ENCODE results near the gene SELENOO. TPM values are rescaled to one million over a fixed set of nuclear protein-coding genes. Genes with fewer than 3 reads are reported as not detected.

Gene SELENOO
- total RNA-seq, 1 experiment from 2014 or later: 41.3 TPM

DNA sequence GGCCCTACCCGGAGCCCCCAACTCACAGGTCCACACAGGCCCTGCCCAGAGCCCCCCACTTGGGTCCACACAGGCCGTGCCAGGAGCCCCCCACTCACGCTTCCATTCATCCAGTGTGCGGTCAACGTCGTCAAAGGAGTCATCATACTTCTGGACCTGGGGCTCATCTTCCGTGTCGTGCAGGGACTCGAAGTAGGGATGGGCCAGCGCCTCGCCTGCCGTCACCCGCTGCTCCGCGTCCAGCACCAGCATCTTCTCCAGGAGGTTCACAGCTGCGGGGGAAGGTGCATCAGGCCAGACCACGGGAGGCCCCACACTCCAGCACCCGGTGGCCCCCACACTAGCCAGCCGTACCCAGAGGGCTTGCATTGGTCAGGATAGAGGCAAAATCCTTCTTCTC lies 54.3 kb downstream of the SELENOO start:
- intact Hi-C loops (cut with micrococcal nuclease; ENCODE audit: unreplicated experiment): no loop called here
- BruUV-seq (replicated peaks): no TSS peak
- CTCF ChIA-PET: no interaction called here

DNA sequence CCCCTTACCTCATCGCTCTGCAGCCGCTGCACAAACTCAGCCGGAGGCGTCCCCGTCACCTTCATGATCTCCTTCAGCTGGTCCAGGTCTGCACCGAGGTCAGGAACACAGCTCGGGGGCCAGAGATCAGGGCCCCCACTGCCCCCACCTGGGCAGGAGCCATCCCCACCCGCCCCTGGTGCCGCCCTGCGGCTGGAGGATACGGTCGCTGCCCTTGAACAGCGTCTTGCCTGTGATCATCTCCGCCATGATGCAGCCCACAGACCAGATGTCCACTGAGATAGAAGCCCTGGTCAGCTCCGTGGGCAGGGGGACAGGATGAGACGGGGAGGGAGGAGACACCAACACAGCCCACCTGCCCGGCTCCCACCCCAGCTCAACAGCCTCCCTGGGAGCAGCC lies 54.8 kb downstream of the SELENOO start:
- no peaks in the 10 kb centered on the region for H3K36me3 ChIP-seq (ENCODE audit: insufficient read depth, low read length, poor library complexity, severe bottlenecking)
- no peaks in the 10 kb centered on the region for H3K9me3 ChIP-seq (ENCODE audit: low read depth, low read length, poor library complexity, severe bottlenecking)
- TF ChIP-seq EZH2 (IDR thresholded peaks at IDR 0.05; ENCODE audit: borderline replicate concordance, low read depth, low read length, poor library complexity, severe bottlenecking) (no peak), CTCF (conservative IDR thresholded peaks at IDR 0.05; ENCODE audit: low read depth, low read length) (no peak)
- H3K27me3 ChIP-seq (replicated peaks; ENCODE audit: insufficient read depth, low read depth, low read length, poor library complexity): no peaks in the 10 kb centered on the region
- peaks cover 6% of the 10 kb centered on the region for H3K4me1 ChIP-seq (ENCODE audit: insufficient read depth, low read length, poor library complexity, severe bottlenecking)
- BruUV-seq (replicated peaks): no TSS peak
- CTCF ChIA-PET: interaction anchor here (0.5 kb wide), 1 partner anchor 16 kb away, joined by 3 read pairs; no protein-coding TSS in a partner anchor
- intact Hi-C loops (cut with micrococcal nuclease; ENCODE audit: unreplicated experiment): no loop called here
- POLR2A ChIA-PET (ENCODE audit: low non-redundant PET): no interaction called here
- no peak for DNase-seq (ENCODE audit: low spot score)
- no peak overlapping the region for H3K4me3 ChIP-seq (ENCODE audit: low read depth, low read length, poor library complexity, severe bottlenecking)
- H3K27ac ChIP-seq (ENCODE audit: low read depth, low read length, poor library complexity, severe bottlenecking): no peak overlapping the region

More for the DNA sequence above, 54.3 kb downstream of the SELENOO start:
- Histone ChIP-seq H3K4me1 (ENCODE audit: insufficient read depth, low read length, poor library complexity, severe bottlenecking) (peaks cover 7% of the 10 kb centered on the region), H3K4me3 (ENCODE audit: low read depth, low read length, poor library complexity, severe bottlenecking) (no peak overlapping the region), H3K27me3 (replicated peaks; ENCODE audit: insufficient read depth, low read depth, low read length, poor library complexity) (no peaks in the 10 kb centered on the region), H3K27ac (ENCODE audit: low read depth, low read length, poor library complexity, severe bottlenecking) (no peak overlapping the region), H3K36me3 (ENCODE audit: insufficient read depth, low read length, poor library complexity, severe bottlenecking) (no peaks in the 10 kb centered on the region), H3K9me3 (ENCODE audit: low read depth, low read length, poor library complexity, severe bottlenecking) (no peaks in the 10 kb centered on the region)
- POLR2A ChIA-PET (ENCODE audit: low non-redundant PET): no interaction called here
- DNase-seq (ENCODE audit: low spot score): no peak
- TF ChIP-seq EZH2 (IDR thresholded peaks at IDR 0.05; ENCODE audit: borderline replicate concordance, low read depth, low read length, poor library complexity, severe bottlenecking): no peak
- TF ChIP-seq CTCF (conservative IDR thresholded peaks at IDR 0.05; ENCODE audit: low read depth, low read length): no peak

GRCh38 chr22:50256258-50256862 lies 55.5 kb downstream of the SELENOO start:
- BruUV-seq (replicated peaks): no TSS peak
- Histone ChIP-seq H3K4me3 (ENCODE audit: low read depth, low read length, poor library complexity, severe bottlenecking) (no peak overlapping the region), H3K36me3 (ENCODE audit: insufficient read depth, low read length, poor library complexity, severe bottlenecking) (no peaks in the 10 kb centered on the region), H3K4me1 (ENCODE audit: insufficient read depth, low read length, poor library complexity, severe bottlenecking) (peaks cover 3% of the 10 kb centered on the region), H3K27ac (ENCODE audit: low read depth, low read length, poor library complexity, severe bottlenecking) (no peak overlapping the region), H3K9me3 (ENCODE audit: low read depth, low read length, poor library complexity, severe bottlenecking) (no peaks in the 10 kb centered on the region), H3K27me3 (replicated peaks; ENCODE audit: insufficient read depth, low read depth, low read length, poor library complexity) (no peaks in the 10 kb centered on the region)
- ChIA-PET POLR2A (ENCODE audit: low non-redundant PET) (no interaction called here), CTCF (no interaction called here)
- no peak for DNase-seq (ENCODE audit: low spot score)
- TF ChIP-seq CTCF (conservative IDR thresholded peaks at IDR 0.05; ENCODE audit: low read depth, low read length) (no peak), EZH2 (IDR thresholded peaks at IDR 0.05; ENCODE audit: borderline replicate concordance, low read depth, low read length, poor library complexity, severe bottlenecking) (no peak)
- intact Hi-C loops (cut with micrococcal nuclease; ENCODE audit: unreplicated experiment): no loop called here

Measured in A673 (cell line).